Measurements from ENCODE around the gene BHLHE23. TPM values are rescaled to one million over a fixed set of nuclear protein-coding genes. Genes with fewer than 3 reads are reported as not detected.
A peak's percentile ranks its signal among the peaks of the same experiment; 100 is the strongest.

The BHLHE23 gene
- total and polyA plus RNA-seq, 12 donors, result 0.03 TPM; not detected in 11

DNA sequence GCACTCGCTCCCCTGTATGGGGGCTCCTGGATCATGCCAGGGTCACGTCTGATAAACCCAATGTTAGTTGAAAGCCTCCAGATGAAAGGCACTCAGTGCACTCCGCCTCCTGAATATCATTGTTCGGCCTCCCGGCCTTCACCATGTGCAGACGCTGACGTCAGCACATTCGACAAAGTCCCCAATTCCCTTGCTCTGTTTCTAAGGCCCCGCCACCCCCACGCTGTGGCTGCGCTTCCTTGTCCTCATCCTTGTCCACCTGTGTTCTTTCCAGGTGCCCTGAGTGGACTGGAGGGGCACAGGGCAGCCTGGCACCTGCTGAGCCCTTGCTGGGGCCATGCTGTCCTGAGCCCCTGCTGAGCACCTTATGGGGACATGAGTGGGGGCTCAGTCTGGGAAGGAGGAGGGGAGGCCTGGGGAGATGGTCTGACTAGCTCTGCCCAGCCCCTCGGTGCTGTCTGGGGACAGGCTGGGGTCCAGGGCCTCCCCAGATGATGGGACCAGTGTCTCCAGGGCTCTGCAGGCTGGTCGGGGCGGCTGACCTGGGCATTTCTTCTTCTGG, 9.8 kb upstream of the BHLHE23 start:
- Histone ChIP-seq H3K9me3 (peaks cover 0 to 32% (median 13%) of the 10 kb centered on the region in 11 donors), H3K27me3 (peaks cover 0 to 90% (median 82%) of the 10 kb centered on the region in 7 donors), H3K36me3 (no peaks in the 10 kb centered on the region), H3K4me3 (no peak overlapping the region), H3K27ac (no peak overlapping the region), H3K4me1 (no peaks in the 10 kb centered on the region)
- 73 to 74% methylated on average over 14 of the region's 14 CpGs for WGBS, 2 donors
- no peak for ATAC-seq
- intact Hi-C loops (cut with DNase I), result loop anchor here in 1 of 10 donors (10.0 kb wide), 1 partner anchor 342 kb away; no protein-coding TSS in a partner anchor
- DNase-seq, result peak in 1 of 2 donors; percentile 4
- TF ChIP-seq, protein P1, sequence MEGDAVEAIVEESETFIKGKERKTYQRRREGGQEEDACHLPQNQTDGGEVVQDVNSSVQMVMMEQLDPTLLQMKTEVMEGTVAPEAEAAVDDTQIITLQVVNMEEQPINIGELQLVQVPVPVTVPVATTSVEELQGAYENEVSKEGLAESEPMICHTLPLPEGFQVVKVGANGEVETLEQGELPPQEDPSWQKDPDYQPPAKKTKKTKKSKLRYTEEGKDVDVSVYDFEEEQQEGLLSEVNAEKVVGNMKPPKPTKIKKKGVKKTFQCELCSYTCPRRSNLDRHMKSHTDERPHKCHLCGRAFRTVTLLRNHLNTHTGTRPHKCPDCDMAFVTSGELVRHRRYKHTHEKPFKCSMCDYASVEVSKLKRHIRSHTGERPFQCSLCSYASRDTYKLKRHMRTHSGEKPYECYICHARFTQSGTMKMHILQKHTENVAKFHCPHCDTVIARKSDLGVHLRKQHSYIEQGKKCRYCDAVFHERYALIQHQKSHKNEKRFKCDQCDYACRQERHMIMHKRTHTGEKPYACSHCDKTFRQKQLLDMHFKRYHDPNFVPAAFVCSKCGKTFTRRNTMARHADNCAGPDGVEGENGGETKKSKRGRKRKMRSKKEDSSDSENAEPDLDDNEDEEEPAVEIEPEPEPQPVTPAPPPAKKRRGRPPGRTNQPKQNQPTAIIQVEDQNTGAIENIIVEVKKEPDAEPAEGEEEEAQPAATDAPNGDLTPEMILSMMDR (IDR thresholded peaks at IDR 0.05), result no peak

DNA sequence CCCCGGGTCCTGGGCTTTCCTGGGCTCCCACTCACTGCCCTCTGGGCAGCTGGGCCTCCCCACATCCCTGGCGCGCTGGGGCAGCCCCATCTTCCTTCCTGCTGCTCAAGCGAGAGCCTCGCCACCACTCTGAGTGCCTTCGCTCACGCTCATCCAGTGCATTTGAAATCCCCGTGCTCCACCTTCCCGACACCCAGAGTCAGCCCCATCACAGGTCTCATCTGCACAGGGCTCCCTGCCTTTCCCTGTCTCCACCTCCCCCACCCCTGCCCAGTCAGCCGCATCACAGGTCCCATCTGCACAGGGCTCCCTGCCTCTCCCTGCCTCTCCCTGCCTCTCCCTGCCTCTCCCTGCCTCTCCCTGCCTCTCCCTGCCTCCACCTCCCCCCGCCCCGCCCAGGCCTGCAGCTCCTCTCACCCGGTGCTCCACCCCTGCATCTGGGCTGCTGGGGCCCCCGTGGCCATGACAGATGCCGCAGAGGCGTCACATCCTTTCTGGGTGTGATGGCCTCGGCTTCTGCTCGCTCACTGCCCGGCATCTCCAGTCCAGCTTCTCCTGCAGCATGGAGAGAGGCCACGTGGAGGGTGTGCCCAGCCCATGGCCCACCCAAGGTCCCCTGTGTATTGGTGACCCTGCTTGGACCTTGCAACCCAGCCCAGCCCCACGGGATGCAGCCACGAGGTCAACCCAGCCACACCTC, 9.0 kb upstream of the BHLHE23 start:
- H3K4me3 ChIP-seq, result no peak overlapping the region
- peaks cover 0 to 30% (median 13%) of the 10 kb centered on the region in 11 donors for H3K9me3 ChIP-seq
- no peaks in the 10 kb centered on the region for H3K36me3 ChIP-seq
- peaks cover 0 to 90% (median 84%) of the 10 kb centered on the region in 7 donors for H3K27me3 ChIP-seq
- WGBS, 2 donors, result 66 to 67% methylated on average over 21 of the region's 22 CpGs
- TF ChIP-seq, protein P1 (IDR thresholded peaks at IDR 0.05), result no peak
- no peak overlapping the region for H3K27ac ChIP-seq
- no peak for ATAC-seq
- intact Hi-C loops (cut with DNase I), result loop anchor here in 1 of 10 donors (10.0 kb wide), 1 partner anchor 341 kb away; no protein-coding TSS in a partner anchor
- peak in 1 of 2 donors; percentile 5 for DNase-seq
- no peaks in the 10 kb centered on the region for H3K4me1 ChIP-seq

DNA sequence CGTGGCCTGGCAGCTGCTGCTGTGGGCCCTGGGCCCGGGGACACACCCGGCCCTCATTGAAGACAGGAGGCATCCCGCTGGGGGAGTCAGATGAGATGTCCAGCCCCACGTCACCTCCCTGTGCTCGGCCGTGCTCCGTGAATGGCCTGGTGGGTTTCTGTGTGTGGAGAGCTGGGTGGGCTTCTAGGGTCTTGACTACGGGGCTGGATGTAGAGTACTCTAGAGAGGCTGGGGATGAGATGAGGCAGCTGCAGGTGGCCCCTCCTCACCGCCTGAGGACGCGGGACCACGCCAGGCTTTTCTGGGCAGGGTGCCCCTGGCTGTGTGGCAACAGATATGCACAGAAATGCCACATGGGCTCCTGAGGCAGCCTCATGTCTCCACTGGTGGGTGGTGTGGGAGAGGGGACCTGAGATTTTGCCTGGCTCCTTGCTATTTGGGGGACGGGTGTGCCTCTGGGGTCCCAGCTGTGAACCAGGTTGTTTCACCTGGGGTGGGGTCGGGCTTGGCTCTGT, 8.4 kb upstream of the BHLHE23 start:
- peak in 1 of 2 donors; percentile 10 for DNase-seq
- peaks cover 0 to 24% (median 13%) of the 10 kb centered on the region in 11 donors for H3K9me3 ChIP-seq
- no peak overlapping the region for H3K27ac ChIP-seq
- H3K27me3 ChIP-seq, result peaks cover 2 to 94% (median 84%) of the 10 kb centered on the region in 7 donors
- H3K4me3 ChIP-seq, result no peak overlapping the region
- intact Hi-C loops (cut with DNase I), result loop anchor here in 1 of 10 donors (10.0 kb wide), 1 partner anchor 340 kb away; no protein-coding TSS in a partner anchor
- peaks cover 0 to 5% (median 0%) of the 10 kb centered on the region in 9 donors for H3K4me1 ChIP-seq
- 34 to 44% methylated on average over 14 to 15 of the region's 15 CpGs for WGBS, 2 donors
- no peaks in the 10 kb centered on the region for H3K36me3 ChIP-seq
- no peak for ATAC-seq
- TF ChIP-seq, protein P1 (IDR thresholded peaks at IDR 0.05), result no peak

DNA sequence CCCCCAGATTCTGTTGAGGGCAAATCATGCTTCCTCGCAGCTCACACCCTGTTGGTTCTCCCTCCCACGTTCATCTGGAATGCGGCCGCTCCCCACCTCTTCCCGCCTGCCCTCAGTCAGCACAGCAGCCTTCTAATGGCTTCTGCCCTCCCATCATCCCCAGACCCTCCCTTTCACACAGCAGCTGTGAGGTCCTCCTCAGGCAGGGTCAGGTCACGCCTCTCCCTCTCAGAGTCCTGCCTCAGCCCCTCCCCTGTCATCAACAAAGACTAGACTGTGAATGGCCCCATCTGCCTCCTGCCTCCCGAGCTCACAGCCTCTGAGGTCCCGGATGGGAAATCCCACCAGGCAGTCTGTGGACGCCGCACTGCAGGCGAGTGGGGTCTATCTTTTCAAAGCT, 7.9 kb upstream of the BHLHE23 start:
- ATAC-seq (no peak), DNase-seq (peak in 1 of 2 donors; percentile 2)
- TF ChIP-seq, protein P1 (IDR thresholded peaks at IDR 0.05), result no peak
- Histone ChIP-seq H3K4me1 (peaks cover 0 to 9% (median 0%) of the 10 kb centered on the region in 9 donors), H3K36me3 (no peaks in the 10 kb centered on the region), H3K4me3 (no peak overlapping the region), H3K27me3 (peaks cover 7 to 99% (median 89%) of the 10 kb centered on the region in 7 donors), H3K9me3 (peaks cover 0 to 21% (median 13%) of the 10 kb centered on the region in 11 donors), H3K27ac (no peak overlapping the region)
- 5 to 10% methylated on average over 11 of the region's 11 CpGs for WGBS, 2 donors
- intact Hi-C loops (cut with DNase I), result loop anchor here in 1 of 10 donors (10.0 kb wide), 1 partner anchor 340 kb away; no protein-coding TSS in a partner anchor
